NCI-H82 treated with DMSO at 0.1 percent for 48 hours (cell line): ENCODE data around the gene CCL22.
"Not testable (repeated sequence)": the region's sequence is repeated elsewhere in the genome, so short reads cannot be mapped to it uniquely, and the experiment has no call there.

Experiments used
- DNase-seq: peaks from one replicate; lab custom pipeline; 2025; ENCODE audit not compliant: unreplicated experiment; lab: John Stamatoyannopoulos, UW

Gene CCL22

DNA sequence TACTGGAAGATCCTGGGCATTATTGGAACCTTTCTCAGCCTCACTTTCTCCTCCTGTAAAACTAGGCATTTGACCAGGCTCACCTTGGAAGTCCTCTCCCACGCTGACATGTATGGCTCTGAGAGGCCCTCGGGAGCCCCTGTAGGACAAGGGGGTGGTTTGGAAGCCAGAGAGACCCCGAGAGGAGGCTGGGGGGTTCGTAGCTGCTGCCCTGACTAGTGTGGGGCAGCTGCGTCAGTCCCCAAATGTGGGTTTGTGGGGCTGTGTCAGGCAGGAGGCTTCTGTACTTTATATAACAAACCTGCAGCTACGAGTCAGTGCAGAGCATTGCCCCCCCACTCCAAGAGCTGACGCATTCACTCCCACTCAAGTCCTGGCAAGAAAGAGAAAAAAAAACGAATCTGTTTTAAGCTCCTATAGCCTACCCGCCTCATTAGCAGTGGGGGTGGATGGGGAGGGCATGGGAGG is 15.5 kb downstream of the CCL22 start:
- DNase-seq: no peak

DNA sequence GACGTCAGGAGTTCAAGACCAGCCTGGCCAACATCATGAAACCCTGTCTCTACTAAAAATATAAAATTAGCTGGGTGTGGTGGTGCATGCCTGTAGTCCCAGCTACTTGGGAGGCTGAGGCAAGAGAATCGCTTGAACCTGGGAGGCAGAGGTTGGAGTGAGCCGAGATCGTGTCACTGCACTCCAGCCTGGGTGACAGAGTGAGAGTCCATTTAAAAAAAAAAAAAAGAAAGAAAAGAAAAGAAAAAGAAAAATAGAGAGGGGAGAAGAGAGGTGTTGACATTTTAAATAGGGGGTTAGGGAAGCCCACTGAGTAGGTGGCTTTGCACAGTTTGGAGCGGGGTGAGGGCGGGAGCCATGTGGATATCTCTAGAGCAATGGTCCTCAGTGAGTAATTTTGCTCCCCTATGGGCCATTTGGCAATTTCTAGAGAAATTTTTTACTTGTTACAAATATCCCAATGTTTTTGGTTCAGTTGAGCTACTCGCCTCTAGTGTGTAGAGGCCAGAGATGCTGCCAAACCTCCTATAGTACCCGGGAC is 16.4 kb downstream of the CCL22 start:
- not testable (repeated sequence) for DNase-seq

DNA sequence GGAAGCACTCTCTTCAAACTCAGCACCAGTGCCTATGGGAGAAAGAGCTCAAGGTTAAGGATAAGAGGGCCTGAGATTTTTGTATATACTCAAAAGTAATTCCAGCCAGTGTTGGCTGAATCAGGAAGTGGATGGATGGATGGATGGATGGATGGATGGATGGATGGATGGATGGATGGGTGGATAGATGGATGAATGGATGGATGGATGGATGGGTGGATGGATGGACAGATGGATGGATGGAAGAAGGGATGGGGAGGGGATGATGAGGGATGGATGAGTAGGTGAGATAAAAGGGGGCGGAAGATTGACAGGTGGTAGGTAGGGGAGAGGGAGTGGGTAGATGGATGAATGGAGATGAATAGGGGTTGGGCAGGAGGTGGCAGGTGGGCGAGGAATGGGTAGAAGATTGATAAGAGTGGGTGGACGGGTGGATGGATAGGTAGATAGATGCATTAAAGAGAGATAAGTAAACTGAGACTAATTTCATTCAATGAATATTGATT is 17.8 kb downstream of the CCL22 start:
- DNase-seq: no peak

DNA sequence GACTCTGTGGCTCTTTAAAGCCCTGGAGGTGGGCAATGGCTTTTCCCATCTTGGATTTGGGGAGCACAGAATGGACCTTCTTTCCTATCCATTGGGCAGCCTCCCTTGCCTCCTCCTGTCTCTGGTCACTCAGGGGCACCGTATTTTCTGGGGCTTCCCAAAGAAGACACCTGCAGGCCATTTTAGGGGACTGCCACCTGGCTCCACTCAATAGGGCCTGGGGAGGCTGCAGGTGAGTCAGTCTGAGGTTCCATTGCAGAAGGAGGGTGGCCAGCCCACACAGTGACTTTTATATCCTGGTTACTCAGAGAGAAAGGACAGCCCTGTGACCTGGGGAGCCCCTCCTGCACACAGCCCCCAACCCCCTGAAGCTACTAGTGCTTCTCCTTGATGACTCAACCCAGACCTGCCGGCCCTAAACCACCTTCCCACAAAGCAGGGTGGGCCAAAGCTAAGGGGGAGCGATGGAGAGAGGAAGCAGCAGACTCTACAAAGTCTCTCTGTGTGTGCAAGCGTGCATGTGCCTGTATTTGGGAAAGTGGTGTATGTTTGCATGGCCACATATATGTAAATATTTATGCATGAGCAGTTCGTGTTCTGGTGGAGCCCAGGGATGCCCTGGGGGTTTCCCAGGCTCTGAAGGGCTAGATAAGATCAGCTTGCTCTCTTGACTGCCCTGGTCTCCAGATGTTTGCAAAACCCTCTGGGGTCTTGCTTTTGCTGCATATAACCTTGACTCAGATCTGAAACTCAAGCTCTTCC is 18.7 kb downstream of the CCL22 start:
- DNase-seq: no peak

DNA sequence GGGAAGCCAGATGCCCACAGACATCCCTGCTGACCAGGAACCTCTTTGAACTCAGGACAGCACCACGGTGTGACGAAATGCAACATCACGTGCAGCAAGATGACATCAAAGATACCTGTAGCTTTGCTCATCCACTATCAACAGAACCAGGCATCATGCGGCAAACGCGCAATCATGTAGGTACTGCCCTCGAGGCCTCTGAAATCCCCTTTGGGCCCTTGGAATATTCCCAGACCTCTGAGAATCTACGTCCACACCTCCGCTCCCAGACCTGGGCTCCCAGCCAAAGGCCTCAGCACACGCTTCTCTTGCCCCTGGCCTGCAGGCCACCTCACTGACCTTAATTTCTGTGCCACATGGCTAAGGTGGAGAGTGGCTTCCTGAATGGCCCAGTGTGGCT is 21.0 kb downstream of the CCL22 start:
- DNase-seq: no peak

DNA sequence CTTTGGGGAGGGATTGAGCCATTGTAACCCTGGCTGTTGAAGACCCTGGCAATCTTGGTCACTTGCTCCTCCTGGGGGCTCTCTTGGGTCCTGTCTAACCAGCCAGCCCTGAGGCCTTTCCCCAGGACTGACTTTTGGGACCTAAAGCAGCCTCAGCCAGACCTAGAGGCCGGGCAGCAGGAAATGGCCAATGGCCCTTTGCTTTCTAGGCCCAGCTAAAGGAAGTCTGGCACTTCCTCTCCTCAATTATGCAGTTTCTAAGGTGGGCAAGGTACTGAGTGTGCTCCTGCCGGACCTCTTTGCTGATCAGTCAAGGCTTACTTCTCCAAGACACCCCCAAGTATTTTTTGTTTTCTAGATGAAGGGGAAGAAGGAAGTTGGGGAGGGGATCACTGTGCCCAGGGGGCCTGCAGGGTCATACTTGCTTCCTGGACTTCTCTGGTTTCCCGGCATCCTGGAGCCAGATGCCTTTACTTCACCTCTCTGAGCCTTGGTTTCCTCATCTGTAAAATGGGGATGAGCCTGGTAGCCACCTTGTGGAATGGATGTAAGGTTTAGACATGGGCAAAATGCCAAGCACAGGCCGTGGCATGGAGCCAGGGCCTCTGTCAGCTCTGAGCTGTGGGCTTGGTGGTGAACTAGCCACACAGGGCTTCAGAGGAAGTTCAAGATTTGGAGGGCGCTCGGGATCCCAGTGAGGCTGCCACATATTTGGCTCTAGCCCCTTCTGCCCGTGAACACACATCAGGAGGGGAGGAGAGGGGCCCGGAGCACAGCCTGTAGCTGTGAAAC is 22.3 kb downstream of the CCL22 start:
- no peak for DNase-seq

DNA sequence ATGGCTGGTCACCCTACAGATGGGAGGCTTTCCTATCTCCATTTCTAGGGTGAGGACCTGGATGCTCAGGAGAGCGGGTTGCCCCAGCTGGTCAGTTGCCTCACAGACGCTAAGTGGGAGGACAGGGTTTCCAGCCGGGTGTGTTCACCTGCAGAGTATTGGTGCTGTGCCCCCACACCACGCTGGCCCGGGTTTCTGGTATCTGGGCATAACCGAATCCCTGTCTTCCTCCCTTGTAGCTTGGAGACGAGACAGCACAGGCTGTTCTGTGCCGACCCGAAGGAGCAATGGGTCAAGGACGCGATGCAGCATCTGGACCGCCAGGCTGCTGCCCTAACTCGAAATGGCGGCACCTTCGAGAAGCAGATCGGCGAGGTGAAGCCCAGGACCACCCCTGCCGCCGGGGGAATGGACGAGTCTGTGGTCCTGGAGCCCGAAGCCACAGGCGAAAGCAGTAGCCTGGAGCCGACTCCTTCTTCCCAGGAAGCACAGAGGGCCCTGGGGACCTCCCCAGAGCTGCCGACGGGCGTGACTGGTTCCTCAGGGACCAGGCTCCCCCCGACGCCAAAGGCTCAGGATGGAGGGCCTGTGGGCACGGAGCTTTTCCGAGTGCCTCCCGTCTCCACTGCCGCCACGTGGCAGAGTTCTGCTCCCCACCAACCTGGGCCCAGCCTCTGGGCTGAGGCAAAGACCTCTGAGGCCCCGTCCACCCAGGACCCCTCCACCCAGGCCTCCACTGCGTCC is 23.4 kb downstream of the CCL22 start:
- no peak for DNase-seq

DNA sequence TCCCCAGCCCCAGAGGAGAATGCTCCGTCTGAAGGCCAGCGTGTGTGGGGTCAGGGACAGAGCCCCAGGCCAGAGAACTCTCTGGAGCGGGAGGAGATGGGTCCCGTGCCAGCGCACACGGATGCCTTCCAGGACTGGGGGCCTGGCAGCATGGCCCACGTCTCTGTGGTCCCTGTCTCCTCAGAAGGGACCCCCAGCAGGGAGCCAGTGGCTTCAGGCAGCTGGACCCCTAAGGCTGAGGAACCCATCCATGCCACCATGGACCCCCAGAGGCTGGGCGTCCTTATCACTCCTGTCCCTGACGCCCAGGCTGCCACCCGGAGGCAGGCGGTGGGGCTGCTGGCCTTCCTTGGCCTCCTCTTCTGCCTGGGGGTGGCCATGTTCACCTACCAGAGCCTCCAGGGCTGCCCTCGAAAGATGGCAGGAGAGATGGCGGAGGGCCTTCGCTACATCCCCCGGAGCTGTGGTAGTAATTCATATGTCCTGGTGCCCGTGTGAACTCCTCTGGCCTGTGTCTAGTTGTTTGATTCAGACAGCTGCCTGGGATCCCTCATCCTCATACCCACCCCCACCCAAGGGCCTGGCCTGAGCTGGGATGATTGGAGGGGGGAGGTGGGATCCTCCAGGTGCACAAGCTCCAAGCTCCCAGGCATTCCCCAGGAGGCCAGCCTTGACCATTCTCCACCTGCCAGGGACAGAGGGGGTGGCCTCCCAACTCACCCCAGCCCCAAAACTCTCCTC is 24.1 kb downstream of the CCL22 start:
- no peak for DNase-seq

DNA sequence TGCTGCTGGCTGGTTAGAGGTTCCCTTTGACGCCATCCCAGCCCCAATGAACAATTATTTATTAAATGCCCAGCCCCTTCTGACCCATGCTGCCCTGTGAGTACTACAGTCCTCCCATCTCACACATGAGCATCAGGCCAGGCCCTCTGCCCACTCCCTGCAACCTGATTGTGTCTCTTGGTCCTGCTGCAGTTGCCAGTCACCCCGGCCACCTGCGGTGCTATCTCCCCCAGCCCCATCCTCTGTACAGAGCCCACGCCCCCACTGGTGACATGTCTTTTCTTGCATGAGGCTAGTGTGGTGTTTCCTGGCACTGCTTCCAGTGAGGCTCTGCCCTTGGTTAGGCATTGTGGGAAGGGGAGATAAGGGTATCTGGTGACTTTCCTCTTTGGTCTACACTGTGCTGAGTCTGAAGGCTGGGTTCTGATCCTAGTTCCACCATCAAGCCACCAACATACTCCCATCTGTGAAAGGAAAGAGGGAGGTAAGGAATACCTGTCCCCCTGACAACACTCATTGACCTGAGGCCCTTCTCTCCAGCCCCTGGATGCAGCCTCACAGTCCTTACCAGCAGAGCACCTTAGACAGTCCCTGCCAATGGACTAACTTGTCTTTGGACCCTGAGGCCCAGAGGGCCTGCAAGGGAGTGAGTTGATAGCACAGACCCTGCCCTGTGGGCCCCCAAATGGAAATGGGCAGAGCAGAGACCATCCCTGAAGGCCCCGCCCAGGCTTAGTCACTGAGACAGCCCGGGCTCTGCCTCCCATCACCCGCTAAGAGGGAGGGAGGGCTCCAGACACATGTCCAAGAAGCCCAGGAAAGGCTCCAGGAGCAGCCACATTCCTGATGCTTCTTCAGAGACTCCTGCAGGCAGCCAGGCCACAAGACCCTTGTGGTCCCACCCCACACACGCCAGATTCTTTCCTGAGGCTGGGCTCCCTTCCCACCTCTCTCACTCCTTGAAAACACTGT is 25.0 kb downstream of the CCL22 start:
- no peak for DNase-seq

DNA sequence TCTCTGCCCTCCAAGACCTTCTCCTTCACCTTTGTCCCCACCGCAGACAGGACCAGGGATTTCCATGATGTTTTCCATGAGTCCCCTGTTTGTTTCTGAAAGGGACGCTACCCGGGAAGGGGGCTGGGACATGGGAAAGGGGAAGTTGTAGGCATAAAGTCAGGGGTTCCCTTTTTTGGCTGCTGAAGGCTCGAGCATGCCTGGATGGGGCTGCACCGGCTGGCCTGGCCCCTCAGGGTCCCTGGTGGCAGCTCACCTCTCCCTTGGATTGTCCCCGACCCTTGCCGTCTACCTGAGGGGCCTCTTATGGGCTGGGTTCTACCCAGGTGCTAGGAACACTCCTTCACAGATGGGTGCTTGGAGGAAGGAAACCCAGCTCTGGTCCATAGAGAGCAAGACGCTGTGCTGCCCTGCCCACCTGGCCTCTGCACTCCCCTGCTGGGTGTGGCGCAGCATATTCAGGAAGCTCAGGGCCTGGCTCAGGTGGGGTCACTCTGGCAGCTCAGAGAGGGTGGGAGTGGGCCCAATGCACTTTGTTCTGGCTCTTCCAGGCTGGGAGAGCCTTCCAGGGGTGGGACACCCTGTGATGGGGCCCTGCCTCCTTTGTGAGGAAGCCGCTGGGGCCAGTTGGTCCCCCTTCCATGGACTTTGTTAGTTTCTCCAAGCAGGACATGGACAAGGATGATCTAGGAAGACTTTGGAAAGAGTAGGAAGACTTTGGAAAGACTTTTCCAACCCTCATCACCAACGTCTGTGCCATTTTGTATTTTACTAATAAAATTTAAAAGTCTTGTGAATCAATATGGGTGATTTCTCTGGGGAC is 25.9 kb downstream of the CCL22 start:
- no peak for DNase-seq

DNA sequence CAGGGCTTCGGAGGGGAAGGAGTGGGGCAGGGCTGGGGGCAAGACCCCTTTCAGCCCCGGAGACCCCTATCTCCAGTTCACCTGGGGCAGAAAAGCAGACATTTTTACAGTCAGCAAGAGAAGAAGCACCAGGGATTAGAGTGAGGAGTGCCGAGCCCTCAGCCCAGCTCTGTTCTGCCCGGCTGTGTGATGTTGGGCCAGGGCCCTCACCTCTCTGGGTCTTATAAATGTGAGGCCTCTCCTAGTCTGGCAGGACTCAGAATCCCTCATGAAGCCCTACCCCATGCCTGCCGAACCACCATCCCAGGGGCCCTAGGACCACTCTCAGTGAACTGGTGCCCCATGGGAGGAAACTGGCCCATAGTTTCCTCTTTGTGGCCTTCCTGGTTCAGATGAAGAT is 26.5 kb downstream of the CCL22 start:
- no peak for DNase-seq

DNA sequence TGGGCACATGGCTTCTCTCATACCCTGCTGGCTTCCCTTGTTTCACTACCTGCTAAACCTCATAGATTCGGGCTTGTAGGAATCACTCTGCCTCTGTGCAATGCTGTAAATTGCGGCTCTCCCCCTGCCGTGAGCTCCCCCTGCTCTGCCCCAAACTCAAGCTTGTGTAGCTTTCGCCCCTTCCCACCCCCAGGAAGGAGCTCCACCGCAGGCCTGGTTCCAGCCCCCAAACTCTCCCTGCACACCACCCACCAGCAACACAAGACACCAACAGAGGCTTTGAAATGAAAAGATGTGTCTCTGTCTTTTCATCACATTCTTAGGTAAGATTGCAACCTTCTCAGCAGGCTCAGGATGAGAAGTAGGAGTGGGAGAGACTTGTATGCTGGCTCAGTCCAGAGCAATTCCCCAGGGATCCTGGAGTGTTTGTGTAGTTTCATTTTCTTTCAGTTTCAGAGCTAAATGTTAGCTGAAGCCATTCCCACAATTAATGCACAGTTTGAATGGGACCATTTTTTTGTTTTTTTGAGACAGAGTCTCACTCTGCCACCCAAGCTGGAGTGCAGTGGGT is 27.9 kb downstream of the CCL22 start:
- no peak for DNase-seq

DNA sequence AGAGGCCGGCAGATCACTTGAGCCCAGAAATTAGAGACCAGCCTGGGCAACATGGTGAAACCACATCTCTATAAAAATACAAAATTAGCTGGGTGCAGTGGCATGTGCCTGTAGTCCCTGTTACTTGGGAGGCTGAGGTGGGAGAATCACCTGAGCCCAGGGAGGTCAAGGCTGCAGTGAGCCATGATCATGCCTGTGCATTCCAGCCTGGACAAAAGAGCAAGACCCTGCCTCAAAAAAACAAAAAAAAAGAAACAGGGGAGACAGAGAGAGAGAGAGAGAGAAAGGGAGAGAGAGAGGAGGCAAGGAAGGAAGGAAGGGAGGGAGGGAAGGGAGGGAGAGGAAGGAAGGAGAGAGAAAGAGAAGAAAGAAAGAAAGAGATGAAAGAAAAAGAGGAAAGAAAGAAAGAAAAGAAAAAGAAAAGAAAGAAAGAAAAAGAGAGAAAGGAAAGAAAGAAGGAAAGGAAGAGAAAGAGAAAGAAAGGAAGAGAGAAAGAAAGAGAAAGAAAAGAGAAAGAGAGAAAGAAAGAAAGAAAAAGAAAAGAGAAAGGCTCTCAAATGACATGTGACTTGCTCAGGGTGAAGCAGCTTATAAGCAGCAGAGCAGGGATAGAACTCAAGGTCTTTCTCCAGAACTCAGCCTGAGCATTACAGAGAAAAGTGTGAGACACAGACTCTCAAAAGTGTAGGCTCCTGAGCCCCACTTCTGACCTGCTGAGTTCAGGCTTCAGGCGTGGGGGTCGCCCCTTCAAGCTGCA is 29.2 kb downstream of the CCL22 start:
- DNase-seq: no peak

DNA sequence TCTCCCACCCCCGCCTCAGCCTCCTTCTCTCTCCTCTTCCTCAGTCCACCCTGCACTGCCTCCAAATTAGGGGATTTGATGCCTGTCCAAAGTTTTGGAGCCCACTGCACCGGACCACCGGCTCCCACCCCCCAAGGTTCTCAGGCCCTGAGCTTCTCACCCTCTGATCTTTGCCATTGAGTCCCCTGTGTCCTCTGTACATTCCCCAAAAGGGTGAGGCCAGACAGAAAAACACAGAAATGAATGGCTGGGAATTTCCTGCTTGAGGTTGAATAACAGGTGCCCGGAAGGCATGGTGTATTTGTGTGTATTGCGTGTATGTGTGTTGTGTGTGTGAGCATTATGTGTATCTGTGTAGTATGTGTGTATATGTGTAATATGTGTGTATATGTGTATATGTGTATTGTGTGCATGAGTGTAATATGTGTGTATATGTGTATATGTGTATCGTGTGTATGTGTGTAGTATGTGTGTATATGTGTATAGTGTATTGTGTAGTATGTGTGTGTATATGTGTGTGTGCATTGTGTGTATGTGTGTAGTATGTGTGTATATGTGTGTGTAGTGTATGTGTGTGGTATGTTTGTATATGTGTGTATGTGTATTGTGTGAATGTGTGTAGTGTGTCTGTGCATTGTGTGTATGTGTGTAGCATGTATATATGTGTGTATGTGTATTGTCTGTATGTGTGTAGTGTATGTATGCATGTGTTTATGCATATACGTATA is 29.9 kb downstream of the CCL22 start:
- DNase-seq: no peak

DNA sequence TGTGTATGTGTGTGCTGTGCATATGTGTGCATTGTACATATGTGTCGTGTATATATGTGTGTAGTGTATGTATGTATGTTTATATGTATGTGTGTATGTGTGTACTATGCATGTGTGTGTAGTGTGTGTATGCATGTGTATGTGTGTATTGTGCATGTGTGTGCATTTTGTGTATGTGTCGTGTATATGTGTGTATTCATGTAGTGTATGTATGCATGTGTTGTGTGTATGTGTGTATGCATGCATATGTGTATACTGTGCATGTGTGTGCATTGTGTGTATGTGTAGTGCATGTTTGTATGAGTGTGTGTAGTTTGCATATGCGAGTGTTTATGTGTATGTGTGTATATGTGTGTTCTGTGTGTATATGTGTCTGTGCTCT is 30.5 kb downstream of the CCL22 start:
- DNase-seq: no peak

DNA sequence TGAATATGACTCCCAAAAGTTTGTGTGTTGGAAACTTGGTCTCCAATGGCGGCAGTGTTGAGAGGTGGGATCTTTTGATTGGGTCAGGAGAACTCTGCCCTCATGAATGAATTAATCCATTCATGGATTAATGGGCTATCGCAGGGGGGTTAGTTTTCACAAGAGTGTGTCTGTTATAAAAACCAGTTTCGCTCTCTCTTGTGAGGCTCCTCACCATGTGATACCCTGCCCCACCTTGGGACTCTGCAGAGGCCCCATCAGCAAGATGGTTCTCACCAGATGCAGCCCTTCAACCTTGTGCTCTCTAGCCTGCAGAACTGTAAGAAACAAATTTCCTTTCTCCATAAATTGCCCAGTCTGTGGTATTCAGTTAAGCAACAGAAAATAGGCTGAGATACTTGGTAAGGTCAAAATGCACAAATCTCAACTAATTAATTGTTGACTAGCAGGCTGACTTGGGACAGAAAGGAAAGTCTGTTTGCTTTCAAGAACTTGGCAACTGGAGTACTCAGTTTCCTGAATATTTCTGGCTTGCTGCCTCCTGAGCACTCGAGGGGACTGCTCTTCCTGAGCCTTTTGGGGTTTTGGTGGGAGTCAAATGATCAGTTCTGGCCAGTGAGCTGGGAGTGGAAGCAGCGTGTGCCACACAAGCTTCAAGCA is 32.2 kb downstream of the CCL22 start:
- DNase-seq: no peak
